ENCODE results near the gene SUPT20HL1. TPM values are rescaled to one million over a fixed set of nuclear protein-coding genes. Genes with fewer than 3 reads are reported as not detected.

The SUPT20HL1 gene
- total and polyA plus RNA-seq, 2 of the 4 experiments (the other 2 are of a cell fraction), result not detected

GRCh38 chrX:24396236-24396930 lies 35.9 kb downstream of the SUPT20HL1 start:
- 15% methylated on average over 2 of the region's 5 CpGs; no CpG with 5 or more reads in 1 of the 2 experiments for WGBS, 2 experiments (ENCODE audit: extremely low coverage in 2 of 2, insufficient read length in 1 of 2)
- DNase-seq, result peak; percentile 17

More at GRCh38 chrX:24396236-24396930, 35.9 kb downstream of the SUPT20HL1 start:
- no peak overlapping the region for H4K8ac ChIP-seq (ENCODE audit: low read depth in 2 of 2, low read length in 2 of 2)
- H3K27me3 ChIP-seq (ENCODE audit: control insufficient read depth, insufficient read depth, low read length), result peaks cover 29% of the 10 kb centered on the region
- H3K4me1 ChIP-seq (ENCODE audit: control insufficient read depth, insufficient read depth, low read length), result no peaks in the 10 kb centered on the region
- no peak overlapping the region for H4K91ac ChIP-seq (ENCODE audit: insufficient read depth, low read depth, low read length)
- CTCF ChIA-PET, result interaction anchor here (0.7 to 1.4 kb wide), 7 partner anchors 8 to 315 kb away, joined by 3 to 9 read pairs (median 3); no protein-coding TSS in a partner anchor
- no peaks in the 10 kb centered on the region for H3K79me1 ChIP-seq (ENCODE audit: low read depth in 1 of 2, low read length in 2 of 2)
- dilution Hi-C loops (cut with HindIII; ENCODE audit: low sequenced_read_pairs, unreplicated experiment) (no loop called here), intact Hi-C loops (cut with micrococcal nuclease) (loop anchor here (1.0 to 5.0 kb wide), 4 partner anchors 68 to 748 kb away; partner anchors contain the start of genes PDK3 and POLA1), in situ Hi-C loops (cut with MboI; ENCODE audit: low sequenced_read_pairs) (loop anchor here (25.0 kb wide), 1 partner anchor 741 kb away; no protein-coding TSS in a partner anchor)
- no peak overlapping the region for H2AK9ac ChIP-seq (replicated peaks; ENCODE audit: low read depth, low read length, poor library complexity)
- no peak overlapping the region for H2AK5ac ChIP-seq (ENCODE audit: low read depth, low read length)
- H2BK5ac ChIP-seq (ENCODE audit: low read depth, low read length, poor library complexity, severe bottlenecking), result no peak overlapping the region
- no TSS peak for BruUV-seq (replicated peaks)
- no peaks in the 10 kb centered on the region for H3K9me3 ChIP-seq (ENCODE audit: control insufficient read depth, insufficient read depth, low read length)
- no peaks in the 10 kb centered on the region for H3K9me1 ChIP-seq (ENCODE audit: insufficient read depth, low read length)
- H2BK120ac ChIP-seq (ENCODE audit: low read depth, low read length), result no peak overlapping the region
- H4K20me1 ChIP-seq (ENCODE audit: insufficient read depth, low read length), result no peaks in the 10 kb centered on the region
- TF ChIP-seq RFX5 (IDR thresholded peaks at IDR 0.05; ENCODE audit: low read depth, low read length) (no peak), BHLHE40 (IDR thresholded peaks at IDR 0.05; ENCODE audit: low read depth, low read length) (no peak), SMC3 (IDR thresholded peaks at IDR 0.05; ENCODE audit: low read depth, low read length) (no peak), RAD21 (IDR thresholded peaks at IDR 0.05; ENCODE audit: low read length) (no peak), MAZ (IDR thresholded peaks at IDR 0.05; ENCODE audit: borderline replicate concordance, low read depth, low read length) (no peak), MXI1 (IDR thresholded peaks at IDR 0.05; ENCODE audit: borderline replicate concordance, low read depth, low read length) (no peak)
- H2BK15ac ChIP-seq (ENCODE audit: low read depth, low read length), result no peak overlapping the region
- H3K4me2 ChIP-seq (ENCODE audit: low read depth, low read length), result no peak overlapping the region
- H3K36me3 ChIP-seq (ENCODE audit: control insufficient read depth, insufficient read depth, low read length), result no peaks in the 10 kb centered on the region
- no peak overlapping the region for H3K9ac ChIP-seq (ENCODE audit: low read depth, low read length)
- no peak overlapping the region for H3K23ac ChIP-seq (ENCODE audit: low read depth, low read length)
- ATAC-seq (ENCODE audit: low read depth), result no peak
- H3K27ac ChIP-seq (ENCODE audit: insufficient read depth, low read length), result no peak overlapping the region
- H4K5ac ChIP-seq (ENCODE audit: low read depth, low read length), result no peak overlapping the region
- H2AFZ ChIP-seq (replicated peaks; ENCODE audit: low read length, poor library complexity), result no peak overlapping the region
- POLR2A ChIA-PET (ENCODE audit: unreplicated experiment), result no interaction called here
- no peak overlapping the region for H3K14ac ChIP-seq (replicated peaks; ENCODE audit: low read depth, low read length)
- H3K56ac ChIP-seq (ENCODE audit: extremely low read depth, insufficient read depth, low read length), result no peak overlapping the region
- H3K18ac ChIP-seq (ENCODE audit: low read depth, low read length), result no peak overlapping the region
- H3K4ac ChIP-seq (ENCODE audit: low read depth, low read length), result no peak overlapping the region
- no peak overlapping the region for H2BK20ac ChIP-seq (ENCODE audit: low read depth, low read length)
- no peak overlapping the region for H3K4me3 ChIP-seq (ENCODE audit: insufficient read depth, low read depth, low read length)

Measured in IMR-90 (cell line).